GM18868 (cell line): Measurements from ENCODE around the gene KRT10.
"Not testable (repeated sequence)": the region's sequence is repeated elsewhere in the genome, so short reads cannot be mapped to it uniquely, and the experiment has no call there.

Experiments
- ATAC-seq: cut with Tn5 transposase; IDR thresholded peaks from one replicate; pipeline ENCODE4 v1.9.1; 2021; ENCODE audit warnings: mild to moderate bottlenecking, moderate library complexity; ENCODE audit not compliant: unreplicated experiment

KRT10 gene

GRCh38 chr17:40833882-40834281 lies 11.5 kb upstream of the KRT10 start:
- no peak for ATAC-seq

GRCh38 chr17:40832840-40833239 lies 10.4 kb upstream of the KRT10 start:
- ATAC-seq: no peak

- ATAC-seq: no peak
Measured at GRCh38 chr17:40830085-40830776, 7.8 kb upstream of the KRT10 start.

GRCh38 chr17:40828454-40829044 lies 6.1 kb upstream of the KRT10 start:
- ATAC-seq: no peak

GRCh38 chr17:40827746-40828453 lies 5.5 kb upstream of the KRT10 start:
- ATAC-seq: no peak

GRCh38 chr17:40825599-40825998 lies 3.2 kb upstream of the KRT10 start:
- ATAC-seq: no peak

GRCh38 chr17:40824015-40824832 lies 1.8 kb upstream of the KRT10 start:
- no peak for ATAC-seq

- ATAC-seq: no peak
Measured at GRCh38 chr17:40821536-40821935, 878 bp downstream of the KRT10 start.

GRCh38 chr17:40820228-40820838 lies 2.1 kb downstream of the KRT10 start:
- no peak for ATAC-seq

GRCh38 chr17:40819528-40820125 lies 2.8 kb downstream of the KRT10 start:
- no peak for ATAC-seq

- ATAC-seq: peak; percentile 86
Measured at GRCh38 chr17:40818733-40819527, 3.5 kb downstream of the KRT10 start.

- ATAC-seq: no peak
Measured at GRCh38 chr17:40818343-40818732, 4.1 kb downstream of the KRT10 start.

- ATAC-seq: no peak
Measured at GRCh38 chr17:40817103-40817682, 5.2 kb downstream of the KRT10 start.

GRCh38 chr17:40816569-40816968 lies 5.8 kb downstream of the KRT10 start:
- no peak for ATAC-seq

- ATAC-seq: no peak
Measured at GRCh38 chr17:40815381-40815780, 7.0 kb downstream of the KRT10 start.

GRCh38 chr17:40814657-40815056 lies 7.8 kb downstream of the KRT10 start:
- not testable (repeated sequence) for ATAC-seq

- ATAC-seq: no peak
Measured at GRCh38 chr17:40813804-40814203, 8.6 kb downstream of the KRT10 start.

- no peak for ATAC-seq
Measured at GRCh38 chr17:40812639-40813038, 9.8 kb downstream of the KRT10 start.

- no peak for ATAC-seq
Measured at GRCh38 chr17:40810494-40810893, 11.9 kb downstream of the KRT10 start.
